Renal cortical epithelial cell (primary cell): Measurements from ENCODE around the gene SSX7. TPM values are rescaled to one million over a fixed set of nuclear protein-coding genes. Genes with fewer than 3 reads are reported as not detected.
"Not testable (repeated sequence)": the region's sequence is repeated elsewhere in the genome, so short reads cannot be mapped to it uniquely, and the experiment has no call there.

Source experiments
- DNase-seq: peaks from one replicate; pipeline ENCODE4 v3.0.0-alpha.2; 2011; ENCODE audit warnings: low read depth
- total RNA-seq: library from RNA; depleted of rRNA; stranded (reverse); fragments of >200 nt; gene quantifications from 2 replicates; pipeline ENCODE4 v1.2.3, GENCODE V29; 2014

SSX7 gene, protein sequence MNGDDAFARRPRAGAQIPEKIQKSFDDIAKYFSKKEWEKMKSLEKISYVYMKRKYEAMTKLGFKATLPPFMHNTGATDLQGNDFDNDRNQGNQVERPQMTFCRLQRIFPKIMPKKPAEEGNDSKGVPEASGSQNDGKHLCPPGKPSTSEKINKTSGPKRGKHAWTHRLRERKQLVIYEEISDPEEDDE
- not detected in 2 replicates for total RNA-seq

- not testable (repeated sequence) for DNase-seq
Observed at GRCh38 chrX:52654800-52655199, at the start of gene SSX7. SSX7 (minus strand) TSS chrX:52654900; CDS start chrX:52653472, 1,428 bp downstream.

- not testable (repeated sequence) for DNase-seq
Observed at GRCh38 chrX:52692034-52692433, 37.3 kb upstream of the SSX7 start.

DNA sequence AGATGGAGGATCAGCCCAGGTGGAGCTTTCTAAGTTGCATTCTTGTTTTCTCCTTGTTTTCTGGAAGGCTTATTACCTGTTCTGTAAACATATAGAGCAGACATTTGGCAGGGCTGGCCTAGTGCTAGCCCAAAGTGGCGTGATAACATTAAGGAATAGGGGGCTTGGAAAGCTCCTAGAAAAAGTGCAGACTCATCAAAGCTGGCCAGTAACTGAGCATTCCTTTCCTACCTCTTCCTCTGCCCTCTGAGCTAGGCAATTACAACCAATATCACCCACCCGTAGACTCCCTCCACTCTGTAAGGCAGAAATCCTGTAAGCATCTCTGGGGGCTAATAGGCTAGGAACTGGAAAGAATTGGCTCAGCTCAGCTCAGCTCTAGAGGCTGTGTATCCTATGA, 7.5 kb upstream of the SSX7 start:
- not testable (repeated sequence) for DNase-seq

DNA sequence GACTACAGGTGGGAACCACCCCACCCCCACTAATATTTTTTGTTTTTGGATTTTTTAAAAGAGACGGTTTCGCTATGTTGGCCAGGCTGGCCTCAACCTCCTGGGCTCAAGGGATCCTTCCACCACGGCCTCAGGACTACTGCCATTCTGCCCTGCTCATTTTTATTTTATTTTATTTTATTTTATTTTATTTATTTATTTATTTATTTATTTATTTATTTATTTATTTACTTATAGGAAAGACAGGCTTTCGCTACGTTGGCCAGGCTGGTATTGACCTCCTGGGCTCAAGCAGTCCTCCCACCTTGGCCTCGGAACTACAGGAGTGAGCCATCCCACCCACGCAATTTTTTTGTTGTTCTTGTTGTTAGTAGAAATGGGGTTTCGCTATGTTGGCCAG, 775 bp upstream of the SSX7 start:
- not testable (repeated sequence) for DNase-seq

DNA sequence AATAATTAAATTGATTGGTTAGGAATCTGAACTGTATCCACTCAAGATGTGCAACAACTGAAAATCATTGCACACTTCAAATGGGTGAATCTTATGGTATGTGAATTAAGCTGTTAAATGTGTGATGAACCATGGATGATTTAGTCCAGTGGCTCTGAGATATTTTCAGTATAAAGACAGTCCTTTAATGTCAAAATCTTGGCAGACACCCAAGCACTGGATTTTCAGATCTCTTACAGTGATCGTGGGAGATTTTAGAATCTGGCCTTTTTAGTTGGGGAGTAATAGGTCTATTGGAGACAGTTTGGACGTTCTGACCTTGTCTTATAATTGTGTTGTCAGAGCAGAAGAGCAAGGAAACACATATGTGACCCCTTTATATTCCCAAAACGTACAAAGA, 4.0 kb downstream of the SSX7 start:
- DNase-seq = peak; percentile 34

DNA sequence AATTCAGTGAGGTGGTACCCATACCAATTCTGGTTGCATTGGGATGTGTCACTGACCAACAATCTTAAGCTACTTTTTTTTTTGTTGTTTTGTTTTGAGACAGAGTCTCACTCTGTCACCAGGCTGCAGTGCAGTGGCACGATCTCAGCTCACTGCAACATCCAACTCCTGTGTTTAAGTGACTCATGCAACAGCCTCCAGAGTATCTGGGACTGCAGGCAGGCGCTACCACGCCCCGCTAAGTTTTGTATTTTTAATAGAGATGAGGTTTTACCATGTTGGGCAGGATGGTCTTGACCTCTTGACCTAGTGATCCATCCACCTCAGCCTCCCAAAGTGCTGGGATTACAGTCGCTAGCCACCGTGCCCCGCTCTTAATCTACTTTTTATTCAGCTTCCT, 5.7 kb downstream of the SSX7 start:
- DNase-seq = peak; percentile 7

DNA sequence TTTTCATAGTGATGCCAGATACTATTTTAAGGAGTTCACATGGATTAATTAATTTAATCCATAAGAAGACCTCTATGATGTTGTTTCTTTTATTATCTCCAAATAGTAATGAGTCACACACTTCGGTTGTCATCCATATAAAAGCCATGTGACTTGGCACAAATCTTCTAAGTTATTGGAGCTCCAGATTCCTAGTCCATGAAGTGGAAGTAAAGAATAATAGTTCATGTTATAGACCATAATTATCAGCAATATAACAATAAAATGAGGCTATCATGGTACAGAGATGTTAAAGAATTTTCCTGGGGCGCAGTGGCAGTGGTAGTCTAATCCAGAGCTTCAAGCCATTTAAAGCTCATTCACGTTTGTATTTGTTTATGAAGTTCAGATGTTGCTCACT, 26.2 kb downstream of the SSX7 start:
- DNase-seq = not testable (repeated sequence)

- peak; percentile 60 for DNase-seq
Observed at GRCh38 chrX:52620661-52621060, 34.0 kb downstream of the SSX7 start.

DNA sequence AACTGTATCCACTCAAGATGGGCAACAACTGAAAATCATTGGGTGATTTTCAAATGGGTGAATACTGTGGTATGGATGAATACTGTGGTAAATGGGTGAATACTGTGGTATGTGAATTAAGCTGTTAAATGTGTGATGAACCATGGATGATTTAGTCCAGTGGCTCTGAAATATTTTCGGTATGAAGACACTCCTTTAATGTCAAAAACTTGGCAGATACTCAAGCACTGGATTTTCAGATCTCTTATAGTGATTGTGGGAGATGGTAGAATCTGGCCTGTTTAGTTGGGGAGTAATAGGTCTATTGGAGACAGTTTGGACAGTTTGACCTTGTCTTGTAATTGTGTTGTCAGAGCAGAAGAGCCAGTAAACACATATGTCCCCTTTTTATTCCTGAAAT, 45.7 kb downstream of the SSX7 start:
- DNase-seq = peak; percentile 63

DNA sequence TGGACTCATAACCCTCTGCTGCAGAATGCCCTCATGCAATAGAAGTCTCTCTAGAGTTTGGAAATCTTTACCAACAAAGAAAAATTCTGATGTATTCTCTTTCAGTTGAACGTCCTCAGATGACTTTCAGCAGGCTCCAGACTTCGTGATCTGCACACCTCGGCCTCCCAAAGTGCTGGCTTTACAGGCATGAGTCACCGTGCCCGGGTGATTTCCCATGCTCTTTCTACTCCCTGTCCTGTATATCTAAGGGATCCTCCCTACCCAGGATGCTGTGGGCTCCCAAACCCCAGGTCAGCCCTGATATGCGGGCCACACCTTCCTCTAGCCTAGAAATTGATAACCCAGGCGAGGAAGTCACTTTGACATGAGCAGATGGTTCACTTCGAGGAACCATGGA, 51.5 kb downstream of the SSX7 start:
- DNase-seq = peak; percentile 9

DNA sequence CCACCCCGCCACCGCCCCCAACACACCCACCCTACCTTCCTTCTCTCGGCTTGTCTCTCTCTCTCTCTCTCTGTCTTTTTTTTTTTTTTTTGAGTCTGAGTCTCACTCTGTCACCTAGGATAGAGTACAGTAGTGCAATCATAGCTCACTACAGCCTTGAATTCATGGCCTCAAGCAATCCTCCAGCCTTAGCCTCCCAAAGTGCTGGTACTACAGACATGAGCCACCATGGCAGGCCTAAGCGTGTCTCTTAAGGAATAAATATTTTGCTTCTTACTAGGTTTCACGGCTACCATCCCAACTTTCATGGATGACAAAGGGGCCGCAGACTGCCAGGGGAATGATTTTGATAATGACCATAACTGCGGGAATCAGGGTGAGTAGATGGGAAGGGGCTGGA, 55.8 kb downstream of the SSX7 start:
- no peak for DNase-seq

DNA sequence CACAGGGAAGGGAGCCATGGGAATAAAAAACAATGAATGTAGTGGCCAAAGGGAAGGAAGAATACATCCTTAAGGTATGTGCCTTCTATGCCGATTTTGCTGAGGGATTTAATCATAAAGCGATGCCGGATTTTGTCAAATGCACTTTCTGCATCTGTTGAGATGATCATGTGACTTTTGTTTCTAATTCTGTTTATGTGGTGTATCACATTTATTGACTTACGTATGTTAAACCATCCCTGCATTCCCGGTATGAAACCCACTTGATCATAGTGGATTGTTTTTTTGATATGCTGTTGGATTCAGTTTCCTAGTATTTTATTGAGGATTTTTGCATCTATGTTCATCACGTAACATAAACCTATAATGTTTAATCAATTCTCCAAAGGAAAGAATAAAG, 60.0 kb downstream of the SSX7 start:
- DNase-seq = no peak

Other genes starting within 250 kb of the SSX7 start
- not detected in 2 replicates for gene XAGE1A, start 159.1 kb downstream of the SSX7 start, total RNA-seq
- gene XAGE1B, start 137.8 kb downstream of the SSX7 start, total RNA-seq = not detected in 2 replicates
- gene SSX2, start 52.3 kb upstream of the SSX7 start, total RNA-seq = not detected in 2 replicates
- not detected in 2 replicates for gene SSX2B, start 96.4 kb upstream of the SSX7 start, total RNA-seq
- gene SPANXN5, start 142.5 kb upstream of the SSX7 start, total RNA-seq = not detected in 2 replicates
- not detected in 2 replicates for gene XAGE5, start 156.4 kb upstream of the SSX7 start, total RNA-seq
- not detected in 2 replicates for gene XAGE3, start 213.2 kb upstream of the SSX7 start, total RNA-seq
- 13.7 and 14.8 TPM in 2 replicates for gene FAM156B, start 242.4 kb upstream of the SSX7 start, total RNA-seq